Measurements from ENCODE around the gene SLC35A2.

DNA sequence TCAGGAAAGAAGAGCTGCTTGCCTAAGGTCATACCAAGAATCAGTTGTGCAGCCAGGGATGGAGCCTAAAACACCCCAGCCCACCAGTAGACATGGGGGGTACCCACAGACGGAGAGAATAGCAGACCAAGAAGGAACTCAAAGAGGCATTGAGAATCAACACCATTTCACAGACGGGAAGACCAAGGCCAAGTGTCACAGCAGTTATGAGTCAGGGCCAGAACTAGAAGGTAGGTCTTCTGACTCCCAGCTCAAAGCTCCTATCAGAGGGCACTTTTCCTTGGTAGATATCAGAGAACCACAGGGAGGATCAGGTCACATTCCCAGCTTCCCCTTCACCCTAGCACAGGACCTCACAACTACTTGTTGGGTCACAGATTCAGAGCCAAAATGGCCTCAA lies 31.4 kb upstream of the SLC35A2 start:
- TF ChIP-seq, protein P1, sequence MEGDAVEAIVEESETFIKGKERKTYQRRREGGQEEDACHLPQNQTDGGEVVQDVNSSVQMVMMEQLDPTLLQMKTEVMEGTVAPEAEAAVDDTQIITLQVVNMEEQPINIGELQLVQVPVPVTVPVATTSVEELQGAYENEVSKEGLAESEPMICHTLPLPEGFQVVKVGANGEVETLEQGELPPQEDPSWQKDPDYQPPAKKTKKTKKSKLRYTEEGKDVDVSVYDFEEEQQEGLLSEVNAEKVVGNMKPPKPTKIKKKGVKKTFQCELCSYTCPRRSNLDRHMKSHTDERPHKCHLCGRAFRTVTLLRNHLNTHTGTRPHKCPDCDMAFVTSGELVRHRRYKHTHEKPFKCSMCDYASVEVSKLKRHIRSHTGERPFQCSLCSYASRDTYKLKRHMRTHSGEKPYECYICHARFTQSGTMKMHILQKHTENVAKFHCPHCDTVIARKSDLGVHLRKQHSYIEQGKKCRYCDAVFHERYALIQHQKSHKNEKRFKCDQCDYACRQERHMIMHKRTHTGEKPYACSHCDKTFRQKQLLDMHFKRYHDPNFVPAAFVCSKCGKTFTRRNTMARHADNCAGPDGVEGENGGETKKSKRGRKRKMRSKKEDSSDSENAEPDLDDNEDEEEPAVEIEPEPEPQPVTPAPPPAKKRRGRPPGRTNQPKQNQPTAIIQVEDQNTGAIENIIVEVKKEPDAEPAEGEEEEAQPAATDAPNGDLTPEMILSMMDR (IDR thresholded peaks at IDR 0.05) = no peak
- TF ChIP-seq POLR2A (IDR thresholded peaks at IDR 0.05) = no peak
